GM10266 (cell line): Measurements from ENCODE around the gene LARGE1.

Experiments used
- DNase-seq: peaks from one replicate; pipeline ENCODE4 v3.0.0; 2012; ENCODE audit errors: extremely low spot score
- TF ChIP-seq, protein P1 (sequence below): IDR thresholded peaks from 2 replicates; pipeline ENCODE4 v1.5.1; 2012; ENCODE audit warnings: mild to moderate bottlenecking, low read depth; ENCODE audit not compliant: control insufficient read depth, insufficient read depth; ENCODE audit errors: missing control alignments

Gene LARGE1

DNA sequence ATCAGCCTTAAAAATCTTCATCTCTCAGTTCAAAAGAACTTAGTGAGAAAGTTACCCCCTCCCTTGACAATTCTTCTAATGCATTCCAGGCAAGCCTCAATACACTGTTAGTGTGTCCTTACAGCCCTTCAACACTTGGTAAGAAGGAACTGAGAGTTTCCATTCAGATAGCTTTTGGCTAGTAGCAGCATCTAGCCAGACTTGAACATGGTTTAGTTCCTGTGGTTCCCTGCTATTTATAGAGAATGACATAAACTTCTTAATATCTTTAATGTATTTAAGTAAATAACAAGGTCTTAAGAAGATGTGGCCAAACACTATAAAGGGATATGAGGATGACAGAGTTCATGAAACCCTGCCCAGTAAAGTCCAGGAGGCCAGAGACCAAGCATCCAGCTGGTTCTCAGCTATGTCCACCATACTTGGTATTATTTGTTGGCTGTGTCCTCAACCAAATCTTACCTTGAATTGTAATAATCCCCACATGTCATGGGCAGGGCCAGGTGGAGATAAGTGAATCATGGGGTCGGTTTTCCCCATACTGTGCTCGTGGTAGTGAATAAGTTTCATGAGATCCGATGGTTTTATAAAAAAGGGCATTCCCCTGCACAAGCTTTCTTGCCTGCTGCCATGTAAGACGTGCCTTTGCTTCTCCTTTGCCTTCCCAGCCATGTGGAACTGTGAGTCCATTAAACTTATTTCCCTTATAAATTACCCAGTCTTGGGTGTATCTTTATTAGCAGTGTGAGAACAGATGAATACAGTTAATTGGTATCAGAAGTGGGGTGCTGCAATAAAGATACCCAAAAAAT is 132.4 kb downstream of the LARGE1 start:
- TF ChIP-seq, protein P1, sequence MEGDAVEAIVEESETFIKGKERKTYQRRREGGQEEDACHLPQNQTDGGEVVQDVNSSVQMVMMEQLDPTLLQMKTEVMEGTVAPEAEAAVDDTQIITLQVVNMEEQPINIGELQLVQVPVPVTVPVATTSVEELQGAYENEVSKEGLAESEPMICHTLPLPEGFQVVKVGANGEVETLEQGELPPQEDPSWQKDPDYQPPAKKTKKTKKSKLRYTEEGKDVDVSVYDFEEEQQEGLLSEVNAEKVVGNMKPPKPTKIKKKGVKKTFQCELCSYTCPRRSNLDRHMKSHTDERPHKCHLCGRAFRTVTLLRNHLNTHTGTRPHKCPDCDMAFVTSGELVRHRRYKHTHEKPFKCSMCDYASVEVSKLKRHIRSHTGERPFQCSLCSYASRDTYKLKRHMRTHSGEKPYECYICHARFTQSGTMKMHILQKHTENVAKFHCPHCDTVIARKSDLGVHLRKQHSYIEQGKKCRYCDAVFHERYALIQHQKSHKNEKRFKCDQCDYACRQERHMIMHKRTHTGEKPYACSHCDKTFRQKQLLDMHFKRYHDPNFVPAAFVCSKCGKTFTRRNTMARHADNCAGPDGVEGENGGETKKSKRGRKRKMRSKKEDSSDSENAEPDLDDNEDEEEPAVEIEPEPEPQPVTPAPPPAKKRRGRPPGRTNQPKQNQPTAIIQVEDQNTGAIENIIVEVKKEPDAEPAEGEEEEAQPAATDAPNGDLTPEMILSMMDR, result no peak
- DNase-seq, result no peak

DNA sequence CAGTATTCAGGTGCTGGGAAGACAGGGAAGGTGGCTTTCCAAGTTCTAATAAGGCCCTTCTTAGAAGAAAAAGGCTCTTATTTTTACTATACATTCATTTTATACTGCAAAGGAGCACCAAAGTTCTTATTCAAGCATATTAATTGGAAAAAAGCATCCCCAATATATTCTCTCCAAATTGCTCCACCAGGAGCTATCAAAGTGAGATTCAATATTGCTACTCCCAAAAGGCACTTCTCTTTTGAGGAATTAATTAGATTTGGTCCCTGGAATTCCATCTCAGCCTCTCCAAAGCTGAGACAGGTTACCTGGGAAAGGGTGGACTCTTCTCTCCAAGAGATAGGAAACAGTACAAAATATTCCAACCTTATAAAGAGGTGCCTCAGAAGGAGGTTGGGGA is 134.1 kb downstream of the LARGE1 start:
- DNase-seq, result no peak
- TF ChIP-seq, protein P1, result no peak

DNA sequence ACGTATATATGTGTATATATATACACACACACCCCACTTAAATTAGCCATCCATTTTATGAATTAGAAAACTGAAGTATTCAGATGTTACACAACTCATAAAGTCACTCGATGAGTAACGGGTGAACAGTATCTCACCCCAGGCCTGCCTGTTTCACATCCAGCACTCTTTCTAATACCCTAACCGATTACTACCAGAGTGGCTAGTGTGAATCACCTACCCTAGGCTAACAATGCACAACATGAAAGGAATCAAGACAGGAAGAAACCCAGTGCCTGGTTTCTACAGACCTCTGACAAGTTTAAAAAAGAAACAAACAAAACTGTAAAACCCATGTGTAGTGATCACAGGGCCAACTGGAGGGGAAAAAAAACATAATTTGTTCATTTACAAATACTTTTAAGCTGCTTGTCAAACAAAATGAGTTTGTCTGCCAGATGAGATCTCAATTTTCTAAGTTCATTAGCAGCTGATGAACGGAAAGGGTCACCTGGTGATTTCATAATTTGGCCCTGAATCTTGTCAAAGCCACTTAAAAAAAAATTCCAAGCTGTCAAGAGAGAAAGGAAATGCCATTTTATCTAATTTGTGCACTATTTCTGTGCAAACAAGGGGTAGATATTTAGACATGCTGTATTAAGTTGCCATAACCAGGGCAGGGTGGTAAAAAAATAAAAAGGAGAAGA is 134.8 kb downstream of the LARGE1 start:
- TF ChIP-seq, protein P1, result no peak
- no peak for DNase-seq

DNA sequence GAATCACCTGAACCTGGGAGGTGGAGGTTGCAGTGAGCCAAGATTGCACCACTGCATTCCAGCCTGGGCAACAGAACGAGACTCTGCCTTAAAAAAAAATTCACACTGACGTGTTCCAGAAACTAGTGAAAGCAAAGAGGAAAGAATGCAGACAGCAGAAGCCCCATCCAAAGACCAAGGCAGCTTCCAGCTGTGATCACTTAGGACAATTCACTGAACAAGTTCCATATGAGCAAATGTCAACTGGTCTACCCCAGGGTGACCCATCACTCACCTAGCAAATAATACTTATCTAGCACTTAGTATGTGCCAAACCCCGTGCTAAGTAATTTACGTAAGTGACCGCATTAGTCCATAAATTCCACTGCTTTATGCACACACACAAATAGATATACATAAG is 138.9 kb downstream of the LARGE1 start:
- DNase-seq, result no peak
- TF ChIP-seq, protein P1, result no peak

DNA sequence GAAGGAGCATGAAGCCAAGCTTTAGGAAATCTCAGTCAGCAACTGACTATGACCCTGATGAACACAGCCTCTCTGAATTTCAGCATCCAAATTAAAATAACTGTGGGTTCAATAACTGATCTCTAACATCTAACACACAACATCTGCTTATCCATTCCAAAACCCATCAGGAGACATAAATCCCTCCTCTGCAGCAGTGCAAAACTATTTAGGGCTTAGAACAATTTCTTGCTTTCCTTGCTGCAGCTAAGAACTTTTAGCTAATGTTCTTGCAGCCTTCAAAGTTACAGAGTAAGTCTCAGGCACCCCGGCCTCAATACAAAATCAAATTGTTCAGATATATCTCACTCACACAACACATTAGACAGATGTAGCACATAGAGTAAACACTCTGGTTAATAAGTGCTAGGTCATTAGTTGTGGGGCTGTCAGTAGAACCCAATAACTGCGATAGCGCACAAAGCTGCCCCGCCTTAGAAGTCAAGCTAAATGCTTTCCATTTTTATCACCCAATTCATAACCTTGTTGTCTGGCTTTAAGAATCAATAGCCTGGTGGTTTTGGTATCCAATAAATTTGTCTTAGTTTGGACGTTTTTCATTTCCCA is 139.6 kb downstream of the LARGE1 start:
- DNase-seq, result no peak
- TF ChIP-seq, protein P1, result no peak

DNA sequence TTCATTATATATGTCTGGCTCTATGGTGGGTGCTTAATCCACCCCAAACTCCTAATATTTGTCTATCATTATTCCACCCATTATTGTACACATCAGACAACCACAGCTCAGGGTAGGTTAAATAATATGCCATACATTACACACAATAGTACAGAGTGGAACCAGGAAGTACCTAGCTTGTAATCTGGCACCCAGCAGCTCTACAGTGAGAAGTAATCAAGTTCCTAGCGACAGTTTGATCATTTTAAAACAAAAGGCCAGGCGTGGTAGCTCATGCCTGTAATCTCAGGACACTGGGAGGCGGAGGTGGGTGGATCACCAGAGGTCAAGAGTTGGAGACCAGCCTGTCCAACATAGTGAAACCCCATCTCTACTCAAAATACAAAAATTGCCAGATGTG is 141.0 kb downstream of the LARGE1 start:
- TF ChIP-seq, protein P1, result no peak
- DNase-seq, result no peak
